ENCODE results near the gene MCRS1. TPM values are rescaled to one million over a fixed set of nuclear protein-coding genes. Genes with fewer than 3 reads are reported as not detected.

MCRS1 gene
- total RNA-seq, 1 experiment from 2014 or later, result 107 TPM

DNA sequence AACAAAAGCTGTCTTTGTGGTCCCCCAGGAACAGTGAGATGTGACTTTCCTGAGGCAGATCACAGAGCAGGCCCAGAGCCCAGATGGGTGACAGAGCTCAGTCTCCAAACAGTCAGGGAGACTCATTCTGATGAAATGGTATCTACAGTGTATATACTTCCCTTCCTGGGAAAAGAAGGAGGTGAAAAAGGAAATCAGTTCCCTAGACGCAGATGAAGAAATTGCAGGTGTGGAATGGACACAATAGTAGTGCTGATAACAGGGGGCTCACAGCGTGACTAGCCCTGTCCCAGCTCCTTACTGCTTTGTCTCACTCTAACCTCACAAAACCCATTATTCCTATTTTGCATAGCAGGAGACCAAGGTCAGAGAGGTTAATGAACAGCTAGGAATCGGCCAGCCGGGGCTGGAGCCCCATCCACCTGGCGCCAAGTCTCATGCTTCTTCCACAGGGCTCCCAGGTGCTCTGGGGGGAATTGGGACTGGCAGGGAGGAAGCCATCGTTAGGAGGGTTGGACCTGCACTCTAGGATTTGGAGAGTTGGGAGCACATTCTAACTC lies 17.2 kb downstream of the MCRS1 start:
- no peaks in the 10 kb centered on the region for H3K27me3 ChIP-seq
- no peaks in the 10 kb centered on the region for H3K9me3 ChIP-seq
- DNase-seq, result no peak
- H3K4me3 ChIP-seq, result no peak overlapping the region
- H3K36me3 ChIP-seq, result no peaks in the 10 kb centered on the region

DNA sequence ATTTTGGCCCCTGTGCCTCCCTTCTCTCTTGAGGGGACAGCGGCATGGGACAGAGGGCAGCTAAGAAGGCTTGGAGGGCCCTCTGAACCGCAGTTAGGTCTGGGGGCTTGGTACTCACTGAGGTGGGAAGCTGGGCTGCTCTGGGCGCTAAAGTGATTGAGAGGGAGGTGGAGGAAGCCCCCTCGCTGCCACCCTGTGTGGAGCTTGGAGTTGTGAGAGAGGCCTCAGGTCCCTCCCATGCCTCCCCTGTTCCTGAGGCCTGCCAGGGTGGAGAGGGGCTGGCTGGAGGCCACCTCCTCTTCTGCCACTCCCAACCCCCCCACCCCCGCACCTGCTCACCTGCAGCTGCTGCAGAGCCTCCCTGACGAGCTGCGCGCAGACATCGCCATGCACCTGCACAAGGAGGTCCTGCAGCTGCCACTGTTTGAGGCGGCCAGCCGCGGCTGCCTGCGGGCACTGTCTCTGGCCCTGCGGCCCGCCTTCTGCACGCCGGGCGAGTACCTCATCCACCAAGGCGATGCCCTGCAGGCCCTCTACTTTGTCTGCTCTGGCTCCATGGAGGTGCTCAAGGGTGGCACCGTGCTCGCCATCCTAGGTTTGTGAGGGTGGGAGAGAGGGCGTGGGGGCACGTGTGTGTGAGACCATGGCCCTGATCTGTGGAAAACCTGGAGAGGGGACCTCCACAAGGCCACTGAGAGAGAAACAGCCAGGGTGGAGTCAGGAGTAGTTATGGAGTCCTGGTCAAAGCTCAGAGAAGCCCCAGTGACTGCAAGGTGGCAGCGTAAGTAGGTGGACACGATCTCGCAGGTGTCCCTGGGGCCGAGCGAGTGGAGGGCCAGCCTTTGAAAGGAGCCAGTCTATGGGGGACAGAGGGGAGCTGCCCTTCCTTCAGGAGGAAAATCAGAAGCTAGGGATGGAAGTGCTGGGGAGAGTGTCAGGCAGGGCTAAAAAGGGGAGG lies 17.9 kb downstream of the MCRS1 start:
- DNase-seq, result no peak
- Histone ChIP-seq H3K27me3 (no peaks in the 10 kb centered on the region), H3K4me3 (no peak overlapping the region), H3K9me3 (no peaks in the 10 kb centered on the region), H3K36me3 (no peaks in the 10 kb centered on the region)

DNA sequence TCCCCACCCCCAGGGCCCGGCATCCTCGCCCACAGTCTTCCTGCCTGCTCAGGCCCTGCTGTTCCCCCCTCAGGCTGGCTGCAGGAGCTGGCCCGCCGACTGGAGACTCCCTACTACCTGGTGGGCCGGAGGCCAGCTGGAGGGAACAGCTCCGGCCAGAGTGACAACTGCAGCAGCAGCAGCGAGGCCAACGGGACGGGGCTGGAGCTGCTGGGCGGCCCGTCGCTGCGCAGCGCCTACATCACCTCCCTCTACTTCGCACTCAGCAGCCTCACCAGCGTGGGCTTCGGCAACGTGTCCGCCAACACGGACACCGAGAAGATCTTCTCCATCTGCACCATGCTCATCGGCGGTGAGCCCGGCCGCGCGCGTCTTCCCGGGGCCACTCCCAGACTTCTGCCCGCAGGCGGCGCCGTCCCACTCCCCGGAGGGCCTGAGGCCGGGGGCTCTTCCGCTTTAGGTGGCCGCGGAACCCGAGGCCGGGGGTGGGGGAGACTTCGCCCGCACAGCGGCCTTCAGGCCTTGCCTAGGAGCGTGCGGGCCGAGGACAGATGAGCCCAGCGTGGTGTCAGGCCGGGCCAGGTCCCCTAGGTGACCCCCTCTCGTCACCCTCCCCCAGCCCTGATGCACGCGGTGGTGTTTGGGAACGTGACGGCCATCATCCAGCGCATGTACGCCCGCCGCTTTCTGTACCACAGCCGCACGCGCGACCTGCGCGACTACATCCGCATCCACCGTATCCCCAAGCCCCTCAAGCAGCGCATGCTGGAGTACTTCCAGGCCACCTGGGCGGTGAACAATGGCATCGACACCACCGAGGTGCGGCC lies 18.9 kb downstream of the MCRS1 start:
- no peaks in the 10 kb centered on the region for H3K27me3 ChIP-seq

DNA sequence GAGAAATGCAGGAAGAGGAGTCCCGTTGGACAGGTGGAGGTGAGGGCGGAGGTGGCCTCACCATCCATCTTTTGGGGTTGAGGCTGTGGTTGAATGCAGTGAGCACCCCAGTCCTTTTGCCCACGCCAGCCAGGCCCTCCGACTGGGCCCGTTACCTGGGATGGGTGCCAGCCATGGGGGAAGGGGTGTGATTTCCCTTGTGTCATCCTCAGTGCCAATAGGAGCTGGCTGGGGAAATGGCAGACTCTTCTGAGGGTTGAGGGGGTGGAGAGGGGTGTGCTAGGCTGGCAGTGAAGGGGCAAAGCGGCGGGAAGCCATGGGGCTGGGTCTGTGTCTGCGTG lies 19.5 kb downstream of the MCRS1 start:
- no peak overlapping the region for H3K4me3 ChIP-seq
- no peak for DNase-seq
- H3K36me3 ChIP-seq, result no peaks in the 10 kb centered on the region
- H3K9me3 ChIP-seq, result no peaks in the 10 kb centered on the region
- H3K27me3 ChIP-seq, result no peaks in the 10 kb centered on the region

More for the DNA sequence above, 18.9 kb downstream of the MCRS1 start:
- H3K9me3 ChIP-seq, result no peaks in the 10 kb centered on the region
- no peak overlapping the region for H3K4me3 ChIP-seq
- no peaks in the 10 kb centered on the region for H3K36me3 ChIP-seq
- DNase-seq, result no peak

DNA sequence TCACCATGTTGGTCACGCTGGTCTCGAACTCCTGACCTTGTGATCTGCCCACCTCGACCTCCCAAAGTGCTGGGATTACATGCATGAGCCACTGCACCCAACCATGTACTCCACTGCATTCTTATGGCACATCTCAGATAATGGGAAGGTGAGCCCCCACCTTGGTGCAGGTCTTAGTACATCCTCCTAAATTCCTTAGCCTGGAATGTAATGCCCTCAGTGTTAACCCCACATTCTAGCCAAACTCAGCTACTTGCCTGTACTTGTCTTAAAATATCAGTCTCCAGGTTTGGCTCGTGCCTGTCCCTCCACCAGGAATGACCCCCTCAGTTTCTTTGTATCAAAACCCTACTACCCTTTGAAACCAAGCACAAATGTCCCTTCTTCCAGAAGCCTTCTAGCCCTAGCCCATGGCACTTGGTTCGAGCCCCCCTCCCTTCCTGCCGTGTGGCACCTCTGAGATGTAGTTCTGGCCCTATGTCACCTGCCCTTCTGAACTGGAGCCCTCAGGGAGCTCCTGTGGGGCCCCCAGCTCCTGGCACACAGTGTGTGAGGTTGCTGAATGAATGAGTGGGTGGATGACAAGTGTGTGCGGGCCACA lies 20.8 kb downstream of the MCRS1 start:
- DNase-seq, result no peak

DNA sequence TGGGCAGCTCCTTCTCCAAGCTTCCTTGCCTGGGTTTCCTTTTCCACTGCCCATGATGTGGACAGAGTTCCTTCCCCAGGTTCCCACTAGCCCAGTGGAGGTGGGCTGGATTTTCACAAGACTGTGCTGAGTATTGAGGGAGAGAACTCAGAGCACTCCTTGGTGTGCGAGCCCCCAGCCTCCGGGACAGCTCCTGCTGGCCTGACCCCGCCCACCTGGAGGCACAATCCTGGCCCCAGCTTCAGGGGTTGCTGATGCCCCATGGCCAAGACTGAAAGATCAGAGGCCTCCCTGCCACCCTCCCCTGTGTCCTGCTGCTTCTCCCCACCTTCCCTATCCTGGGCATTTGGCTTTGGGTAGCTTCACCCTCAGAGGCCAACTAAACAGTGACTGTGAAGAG lies 21.5 kb downstream of the MCRS1 start:
- H3K27me3 ChIP-seq, result no peaks in the 10 kb centered on the region
- no peaks in the 10 kb centered on the region for H3K9me3 ChIP-seq
- H3K36me3 ChIP-seq, result no peaks in the 10 kb centered on the region
- no peak for DNase-seq
- no peak overlapping the region for H3K4me3 ChIP-seq

More for the DNA sequence above, 20.8 kb downstream of the MCRS1 start:
- Histone ChIP-seq H3K4me3 (no peak overlapping the region), H3K27me3 (no peaks in the 10 kb centered on the region), H3K36me3 (no peaks in the 10 kb centered on the region), H3K9me3 (no peaks in the 10 kb centered on the region)

DNA sequence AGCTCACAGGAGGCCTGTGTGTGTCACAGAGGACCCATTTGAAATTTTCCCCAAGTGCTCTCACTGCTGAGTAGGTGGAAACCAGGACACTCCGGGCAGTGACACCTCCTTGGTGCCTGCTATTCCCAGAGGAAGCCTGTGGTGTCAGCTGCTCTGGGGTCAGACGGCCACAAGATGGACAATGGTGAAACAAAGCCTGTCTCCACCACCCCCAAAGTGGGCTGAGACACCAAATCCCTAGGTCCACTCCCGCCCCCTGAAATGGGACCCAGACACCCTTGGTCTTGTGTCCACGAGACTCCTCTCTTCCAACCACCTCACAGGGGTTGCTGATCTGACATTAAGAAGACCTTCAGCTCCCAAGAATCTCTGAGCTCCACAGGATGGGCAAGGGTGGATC lies 22.1 kb downstream of the MCRS1 start:
- no peaks in the 10 kb centered on the region for H3K9me3 ChIP-seq
- H3K27me3 ChIP-seq, result no peaks in the 10 kb centered on the region
- H3K4me3 ChIP-seq, result no peak overlapping the region
- DNase-seq, result no peak
- no peaks in the 10 kb centered on the region for H3K36me3 ChIP-seq

DNA sequence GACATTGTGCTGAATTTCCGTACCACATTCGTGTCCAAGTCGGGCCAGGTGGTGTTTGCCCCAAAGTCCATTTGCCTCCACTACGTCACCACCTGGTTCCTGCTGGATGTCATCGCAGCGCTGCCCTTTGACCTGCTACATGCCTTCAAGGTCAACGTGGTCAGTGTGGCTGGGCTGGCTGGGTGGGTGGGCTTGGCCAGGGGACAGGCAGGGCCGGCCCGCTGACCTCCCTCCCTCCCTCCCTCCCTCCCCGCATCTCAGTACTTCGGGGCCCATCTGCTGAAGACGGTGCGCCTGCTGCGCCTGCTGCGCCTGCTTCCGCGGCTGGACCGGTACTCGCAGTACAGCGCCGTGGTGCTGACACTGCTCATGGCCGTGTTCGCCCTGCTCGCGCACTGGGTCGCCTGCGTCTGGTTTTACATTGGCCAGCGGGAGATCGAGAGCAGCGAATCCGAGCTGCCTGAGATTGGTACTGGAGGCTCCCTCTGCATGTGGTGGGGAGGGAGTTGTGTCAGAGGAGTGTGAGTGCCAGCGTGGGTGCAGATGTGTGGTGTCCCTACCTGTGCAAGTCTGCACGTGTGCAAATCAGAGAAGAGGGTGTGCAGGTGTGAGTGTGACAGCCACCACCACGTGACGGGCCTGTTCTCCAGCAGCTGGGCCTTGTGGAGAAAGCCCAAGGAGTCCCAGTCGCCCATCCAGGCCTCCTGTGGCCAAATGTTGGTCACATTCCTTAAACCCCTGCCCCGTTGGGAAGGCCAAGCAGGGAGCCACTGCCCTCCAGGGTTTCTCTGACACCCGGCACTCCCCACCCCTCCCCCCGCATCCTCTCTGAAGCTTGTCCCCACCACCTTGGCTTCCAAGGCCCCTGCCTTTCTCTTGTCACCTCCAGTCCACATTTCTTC lies 23.8 kb downstream of the MCRS1 start:
- no peak for DNase-seq
- Histone ChIP-seq H3K9me3 (no peaks in the 10 kb centered on the region), H3K4me3 (no peak overlapping the region), H3K36me3 (no peaks in the 10 kb centered on the region), H3K27me3 (peaks cover 6% of the 10 kb centered on the region)

DNA sequence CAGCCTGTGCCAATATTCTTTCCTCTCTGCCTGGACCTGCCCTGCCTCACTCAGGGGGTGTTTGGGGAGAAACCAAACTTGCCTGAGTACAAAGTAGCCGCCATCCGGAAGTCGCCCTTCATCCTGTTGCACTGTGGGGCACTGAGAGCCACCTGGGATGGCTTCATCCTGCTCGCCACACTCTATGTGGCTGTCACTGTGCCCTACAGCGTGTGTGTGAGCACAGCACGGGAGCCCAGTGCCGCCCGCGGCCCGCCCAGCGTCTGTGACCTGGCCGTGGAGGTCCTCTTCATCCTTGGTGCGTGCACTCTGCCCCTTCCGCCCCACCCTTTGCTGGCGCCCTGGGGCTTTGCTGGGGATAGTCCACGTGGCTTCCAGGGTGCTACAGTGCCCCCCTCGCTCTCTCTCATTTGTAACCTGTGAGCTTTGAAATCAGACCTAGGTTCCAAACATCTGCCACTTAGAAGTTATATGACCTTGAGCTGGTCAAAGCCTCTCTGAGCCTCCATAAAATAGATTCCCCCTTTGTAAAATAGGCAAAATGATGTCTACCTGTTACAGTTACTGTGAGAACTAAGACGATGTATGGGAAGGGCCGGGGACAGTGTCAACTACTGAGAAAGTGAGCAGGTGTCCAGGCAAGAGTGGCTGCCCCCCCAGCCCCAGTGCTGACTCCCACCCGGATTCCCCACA lies 24.6 kb downstream of the MCRS1 start:
- no peaks in the 10 kb centered on the region for H3K36me3 ChIP-seq
- peaks cover 9% of the 10 kb centered on the region for H3K27me3 ChIP-seq
- H3K9me3 ChIP-seq, result no peaks in the 10 kb centered on the region
- DNase-seq, result no peak
- no peak overlapping the region for H3K4me3 ChIP-seq

DNA sequence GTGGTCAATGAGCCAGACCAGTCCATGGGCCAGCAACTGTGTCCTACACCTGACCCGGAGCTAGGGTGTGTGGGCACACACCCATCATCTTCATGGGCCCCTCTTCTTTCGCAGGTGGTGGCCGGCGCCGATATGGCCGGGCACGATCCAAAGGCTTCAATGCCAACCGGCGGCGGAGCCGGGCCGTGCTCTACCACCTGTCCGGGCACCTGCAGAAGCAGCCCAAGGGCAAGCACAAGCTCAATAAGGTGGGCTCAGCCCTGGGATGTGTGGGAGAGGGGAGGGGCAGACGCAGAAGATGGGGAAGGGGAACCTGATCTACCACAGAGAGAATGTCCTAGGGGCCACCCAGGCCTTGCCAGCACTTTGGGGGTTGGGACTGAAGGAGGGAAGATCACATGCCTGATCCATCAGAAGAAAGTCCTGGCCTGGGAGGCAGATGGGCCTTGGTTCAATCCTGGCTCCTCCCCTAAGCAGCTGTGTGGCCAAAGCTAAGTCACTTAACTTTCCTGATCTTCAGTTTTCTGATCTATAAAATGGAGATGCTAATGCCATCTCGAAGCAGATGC lies 25.3 kb downstream of the MCRS1 start:
- no peak for DNase-seq
- H3K9me3 ChIP-seq, result no peaks in the 10 kb centered on the region
- no peaks in the 10 kb centered on the region for H3K36me3 ChIP-seq
- no peak overlapping the region for H3K4me3 ChIP-seq
- H3K27me3 ChIP-seq, result peaks cover 13% of the 10 kb centered on the region

DNA sequence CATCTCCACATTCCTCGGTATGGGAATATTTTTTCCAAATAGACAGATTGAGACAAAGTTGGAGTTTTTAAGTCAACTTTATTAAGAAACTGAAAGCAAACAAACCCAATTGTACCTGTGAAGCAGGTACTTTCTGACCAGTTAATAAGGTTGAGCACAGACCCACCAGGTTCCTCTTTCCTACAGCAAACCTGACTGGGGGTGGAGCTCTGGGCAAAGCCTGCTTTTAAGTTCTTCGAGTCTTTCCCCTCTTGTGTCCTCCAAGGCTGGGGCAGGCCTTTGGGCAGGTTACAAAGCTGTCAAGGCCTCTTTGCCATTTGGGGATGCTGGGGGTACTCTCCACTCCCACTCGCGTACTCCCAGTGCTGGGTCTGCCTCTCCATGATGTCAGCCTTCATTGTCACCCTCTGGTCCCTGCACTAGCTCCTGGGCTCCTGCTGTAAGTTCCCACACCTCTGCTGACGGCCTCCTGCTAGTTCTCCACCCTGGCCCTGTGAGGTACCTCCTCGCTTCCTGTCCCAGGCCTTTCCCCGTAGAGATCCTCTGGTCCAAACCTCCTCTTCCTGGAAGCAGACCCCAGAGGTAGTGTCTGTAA lies 25.9 kb downstream of the MCRS1 start:
- no peak overlapping the region for H3K4me3 ChIP-seq
- no peak for DNase-seq
- H3K27me3 ChIP-seq, result peaks cover 13% of the 10 kb centered on the region
- H3K9me3 ChIP-seq, result no peaks in the 10 kb centered on the region
- H3K36me3 ChIP-seq, result no peaks in the 10 kb centered on the region

DNA sequence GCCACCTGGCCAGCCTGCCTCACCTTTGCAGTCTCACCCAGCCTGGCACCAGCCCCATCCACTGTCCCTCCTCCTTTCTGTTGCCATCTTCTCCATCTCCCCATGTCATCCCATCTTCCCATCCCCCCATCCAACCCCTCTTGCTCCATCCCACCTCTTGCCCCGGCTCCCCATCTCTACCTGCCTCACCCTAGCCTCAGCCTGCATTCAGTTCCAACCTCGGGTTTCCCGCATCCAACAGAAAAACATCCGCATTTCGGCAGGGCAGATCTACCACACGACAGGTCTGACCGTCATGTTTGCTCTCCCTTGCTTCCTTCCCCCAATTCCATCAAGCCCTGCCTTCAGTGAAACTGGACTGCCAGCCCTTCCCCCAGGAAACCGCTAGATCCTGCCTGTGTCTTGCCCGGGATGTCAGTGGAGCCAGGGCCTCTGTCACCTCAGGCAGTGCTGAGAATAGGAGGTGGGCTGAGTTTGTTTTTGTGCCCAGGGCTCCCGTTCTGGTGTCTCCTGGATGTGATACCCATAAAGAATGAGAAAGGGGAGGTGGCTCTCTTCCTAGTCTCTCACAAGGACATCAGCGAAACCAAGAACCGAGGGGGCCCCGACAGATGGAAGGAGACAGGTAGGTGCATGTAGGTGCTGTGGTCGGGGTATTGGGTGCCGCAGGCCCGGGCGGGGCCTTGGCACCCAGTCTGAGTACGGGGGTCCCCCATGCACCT lies 26.6 kb downstream of the MCRS1 start:
- Histone ChIP-seq H3K4me3 (no peak overlapping the region), H3K9me3 (no peaks in the 10 kb centered on the region), H3K27me3 (peaks cover 13% of the 10 kb centered on the region), H3K36me3 (no peaks in the 10 kb centered on the region)
- no peak for DNase-seq

DNA sequence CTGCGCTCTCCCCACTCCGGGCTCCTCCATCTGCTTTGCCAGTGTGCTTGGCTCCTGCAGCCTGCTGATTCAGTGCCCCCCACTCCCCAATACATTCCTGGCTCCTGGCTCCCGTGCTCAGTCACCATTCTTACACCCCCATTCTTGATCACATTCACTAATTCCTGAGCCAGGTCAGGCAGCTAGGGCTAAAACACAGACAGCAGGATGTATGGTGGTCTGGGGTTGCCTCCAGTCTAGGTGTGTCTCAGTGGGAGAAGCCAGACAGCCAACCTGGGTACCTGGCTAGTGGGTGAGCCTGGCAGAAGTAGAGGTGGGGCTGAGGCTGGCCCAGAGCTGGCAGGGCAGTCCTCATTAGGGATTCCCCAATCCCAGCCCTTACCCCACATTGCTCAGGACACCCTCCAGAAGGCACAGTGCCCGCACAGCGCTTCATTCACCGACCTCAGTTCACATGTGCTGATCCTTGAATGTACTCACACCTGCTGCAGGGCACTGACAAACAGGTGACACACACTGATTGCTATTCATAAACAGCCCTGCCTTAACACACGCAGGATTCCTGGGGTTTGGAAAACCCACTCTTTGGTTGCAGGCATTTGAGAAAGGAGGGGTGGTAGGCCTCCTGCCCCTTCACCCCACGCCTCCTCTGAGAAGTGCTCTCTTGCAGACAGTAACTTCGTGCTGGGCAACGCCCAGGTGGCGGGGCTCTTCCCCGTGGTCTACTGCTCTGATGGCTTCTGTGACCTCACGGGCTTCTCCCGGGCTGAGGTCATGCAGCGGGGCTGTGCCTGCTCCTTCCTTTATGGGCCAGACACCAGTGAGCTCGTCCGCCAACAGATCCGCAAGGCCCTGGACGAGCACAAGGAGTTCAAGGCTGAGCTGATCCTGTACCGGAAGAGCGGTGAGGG lies 27.5 kb downstream of the MCRS1 start:
- Histone ChIP-seq H3K9me3 (no peaks in the 10 kb centered on the region), H3K4me3 (no peak overlapping the region), H3K27me3 (peaks cover 13% of the 10 kb centered on the region), H3K36me3 (no peaks in the 10 kb centered on the region)
- DNase-seq, result no peak
